ENCODE data around the gene BMP6. TPM values are rescaled to one million over a fixed set of nuclear protein-coding genes. Genes with fewer than 3 reads are reported as not detected.
"Not testable (repeated sequence)": the region's sequence is repeated elsewhere in the genome, so short reads cannot be mapped to it uniquely, and the experiment has no call there.

BMP6 gene
- polyA plus RNA-seq, 2 of the 4 experiments (the other 2 are of a cell fraction), result 8.4 to 23.0 TPM

- no peak for DNase-seq (ENCODE audit: low read depth in 1 of 2, low spot score in 1 of 2)
- no peak for FAIRE-seq
- ChIA-PET CTCF (interaction anchor here (1.3 kb wide), 1 partner anchor 12 kb away, joined by 4 read pairs; no protein-coding TSS in a partner anchor), POLR2A (no interaction called here)
- TF ChIP-seq POLR2A (IDR thresholded peaks at IDR 0.05; ENCODE audit: low read length), result no peak
- no peak for TF ChIP-seq MYC (IDR thresholded peaks at IDR 0.05; ENCODE audit: borderline replicate concordance, low read length)
- TF ChIP-seq BCL3 (IDR thresholded peaks at IDR 0.05), result no peak
- TF ChIP-seq ZNF302 (CRISPR knock-in tag; IDR thresholded peaks at IDR 0.05), result no peak
- Histone ChIP-seq H3K4me3 (no peak overlapping the region), H3K4me1 (peaks cover 5% of the 10 kb centered on the region; the same call in 1 of the 3 replicates), H3K27ac (no peak overlapping the region), H3K4me2 (no peak overlapping the region), H3K9me3 (no peaks in the 10 kb centered on the region)
- WGBS (ENCODE audit: missing lambda C conversion rate), result 97% methylated on average over 20 of the region's 21 CpGs
- 0 out of 6 replicates have a peak, but pooled peaks of 1 of the 2 experiments have one; percentile 11 for ATAC-seq
Measured at GRCh38 chr6:7887278-7887991, 161.5 kb downstream of the BMP6 start.

- Histone ChIP-seq H3K27ac (no peak overlapping the region), H3K4me2 (no peak overlapping the region), H3K9me3 (no peaks in the 10 kb centered on the region), H3K4me3 (no peak overlapping the region), H3K4me1 (no peaks in the 10 kb centered on the region)
- CTCF ChIA-PET, result interaction anchor here (1.0 to 1.3 kb wide), 2 partner anchors 107 to 166 kb away, joined by 3 to 4 read pairs; no protein-coding TSS in a partner anchor
- POLR2A ChIA-PET, result no interaction called here
- FAIRE-seq (no peak), DNase-seq (ENCODE audit: low read depth in 1 of 2, low spot score in 1 of 2) (no peak), ATAC-seq (no peak)
- TF ChIP-seq ESRRA (IDR thresholded peaks at IDR 0.05; ENCODE audit: borderline replicate concordance, low read length), result no peak
- TF ChIP-seq, protein P1, sequence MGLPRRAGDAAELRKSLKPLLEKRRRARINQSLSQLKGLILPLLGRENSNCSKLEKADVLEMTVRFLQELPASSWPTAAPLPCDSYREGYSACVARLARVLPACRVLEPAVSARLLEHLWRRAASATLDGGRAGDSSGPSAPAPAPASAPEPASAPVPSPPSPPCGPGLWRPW (IDR thresholded peaks at IDR 0.05), result no peak
- no peak for TF ChIP-seq ZNF302 (CRISPR knock-in tag; IDR thresholded peaks at IDR 0.05)
- no peak for TF ChIP-seq RFX5 (IDR thresholded peaks at IDR 0.05)
- TF ChIP-seq SMC3 (IDR thresholded peaks at IDR 0.05), result no peak
- TF ChIP-seq FOSB (CRISPR knock-in tag; IDR thresholded peaks at IDR 0.05), result no peak
- no peak for TF ChIP-seq RNF2 (IDR thresholded peaks at IDR 0.05; ENCODE audit: borderline replicate concordance, low read depth)
- no peak for TF ChIP-seq HOXA7 (CRISPR knock-in tag; IDR thresholded peaks at IDR 0.05)
- TF ChIP-seq FOXS1 (CRISPR knock-in tag; IDR thresholded peaks at IDR 0.05), result no peak
- no peak for TF ChIP-seq RCOR1 (IDR thresholded peaks at IDR 0.05; ENCODE audit: low read depth, low read length)
- no peak for TF ChIP-seq CHD2 (IDR thresholded peaks at IDR 0.05; ENCODE audit: low read length, partially characterized antibody)
- TF ChIP-seq CBX8 (IDR thresholded peaks at IDR 0.05), result no peak
- 93% methylated on average over 22 of the region's 25 CpGs for WGBS (ENCODE audit: missing lambda C conversion rate)
Measured at GRCh38 chr6:7888587-7889357, 162.9 kb downstream of the BMP6 start.

DNA sequence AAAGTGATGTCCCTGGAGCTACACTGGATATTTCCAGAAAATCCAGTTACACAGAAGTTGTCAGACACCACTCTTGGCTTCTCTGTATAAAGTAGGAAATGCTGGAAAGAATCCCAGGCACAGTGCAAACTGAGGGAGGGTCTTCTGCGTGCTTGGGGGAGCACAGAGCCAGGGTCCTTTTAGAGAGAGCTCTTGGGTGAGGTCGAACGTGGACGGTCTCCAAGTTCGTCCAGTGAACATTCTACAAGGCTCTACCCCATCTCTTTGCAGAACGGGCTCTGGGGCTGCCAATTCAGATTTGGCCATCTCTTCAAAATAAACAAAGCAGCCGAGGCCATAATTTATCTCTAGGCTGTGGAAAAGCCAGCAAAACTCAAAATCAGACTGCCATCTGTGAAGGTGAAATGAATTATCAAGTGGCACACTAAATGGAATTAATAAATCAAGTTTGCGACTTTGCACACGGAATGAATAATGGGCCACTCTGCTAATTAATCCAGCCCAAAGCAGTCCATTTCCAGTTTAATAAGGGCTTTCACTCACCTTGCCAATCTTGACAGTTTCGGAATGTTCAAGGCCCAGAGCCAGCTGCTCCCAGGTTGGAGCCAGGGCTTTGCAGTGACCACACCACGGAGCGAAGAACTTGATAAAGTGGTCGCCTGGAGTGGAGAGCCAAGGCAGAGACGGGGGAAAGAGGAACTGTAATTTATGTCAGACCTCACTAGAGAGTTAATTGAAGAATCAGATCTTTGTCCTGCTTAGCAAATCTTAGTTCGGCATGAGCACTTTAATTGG is 165.4 kb downstream of the BMP6 start:
- FAIRE-seq (no peak), DNase-seq (ENCODE audit: low read depth in 1 of 2, low spot score in 1 of 2) (no peak), ATAC-seq (no peak)
- TF ChIP-seq PHF8 (IDR thresholded peaks at IDR 0.05; ENCODE audit: borderline replicate concordance, low read depth), result no peak
- no peak for TF ChIP-seq PBX3 (IDR thresholded peaks at IDR 0.05)
- TF ChIP-seq REST (IDR thresholded peaks at IDR 0.05), result no peak
- TF ChIP-seq EHMT2 (IDR thresholded peaks at IDR 0.05; ENCODE audit: low read depth), result no peak
- no peak for TF ChIP-seq POLR2AphosphoS2 (conservative IDR thresholded peaks at IDR 0.05; ENCODE audit: low read length)
- ChIA-PET CTCF (no interaction called here), POLR2A (no interaction called here)
- WGBS (ENCODE audit: missing lambda C conversion rate), result 93% methylated on average over 15 of the region's 15 CpGs
- no peaks in the 10 kb centered on the region for H3K9me3 ChIP-seq
- H3K4me1 ChIP-seq, result no peaks in the 10 kb centered on the region
- no peak overlapping the region for H3K4me2 ChIP-seq
- H3K4me3 ChIP-seq, result no peak overlapping the region
- no peak overlapping the region for H3K27ac ChIP-seq

GRCh38 chr6:7892367-7892766 is 166.5 kb downstream of the BMP6 start:
- H3K9me3 ChIP-seq; H3K4me3 ChIP-seq; DNase-seq (ENCODE audit: low read depth in 1 of 2, low spot score in 1 of 2); POLR2A ChIA-PET; H3K27ac ChIP-seq; ATAC-seq; H3K4me1 ChIP-seq; FAIRE-seq; H3K4me2 ChIP-seq; CTCF ChIA-PET: not testable (repeated sequence)
- 92% methylated on average over 4 of the region's 4 CpGs for WGBS (ENCODE audit: missing lambda C conversion rate)
